Urinary bladder (tissue), 4 donors: ENCODE results near the gene EEF1AKMT3. TPM values are rescaled to one million over a fixed set of nuclear protein-coding genes. Genes with fewer than 3 reads are reported as not detected.

Experiments
- DNase-seq: peaks from one replicate; pipeline ENCODE4 v3.0.0-alpha.2; 2015; ENCODE audit errors: extremely low spot score
- H3K27ac ChIP-seq: one replicate; pipeline ENCODE4 v1.5.1; 2013; ENCODE audit warnings: low read depth, mild to moderate bottlenecking, moderate library complexity
- H3K36me3 ChIP-seq: one replicate; pipeline ENCODE4 v1.6.1; 2013; ENCODE audit warnings: mild to moderate bottlenecking, moderate library complexity; ENCODE audit not compliant: insufficient read depth
- H3K4me1 ChIP-seq: one replicate; pipeline ENCODE4 v1.6.1; 2013; ENCODE audit warnings: mild to moderate bottlenecking, moderate library complexity; ENCODE audit not compliant: insufficient read depth
- H3K4me3 ChIP-seq: one replicate; pipeline ENCODE4 v1.5.1; 2013; ENCODE audit warnings: low read depth, low read length
- WGBS: extraction: QIAGEN DNeasy Blood & Tissue Kit; methylation state at CpG from one replicate; pipeline ENCODE4 v1.1.7; 2013; 5-methylcytosine and 5-hydroxymethylcytosine counted together
- polyA plus RNA-seq: library from polyadenylated mRNA; stranded (reverse); fragments of 200-250 nt; gene quantifications from one replicate; pipeline ENCODE4 v1.2.3, GENCODE V29; 2013
- small RNA-seq: library from RNA; depleted of rRNA; stranded (forward); fragments of <200 nt; gene quantifications from one replicate; pipeline ENCODE3, GENCODE V24; 2014
- total RNA-seq: library from RNA; depleted of rRNA; stranded (reverse); fragments of >200 nt; gene quantifications from one replicate; pipeline ENCODE4 v1.2.3, GENCODE V29; 2014
- donor health status: healthy with polysubstance abuse.
- donor health status: healthy.

Gene EEF1AKMT3
- total and polyA plus RNA-seq, 2 donors, result 9.7 to 11.9 TPM

GRCh38 chr12:57821474-57822214 lies 49.2 kb downstream of the EEF1AKMT3 start:
- H3K27ac ChIP-seq, result no peak overlapping the region
- H3K36me3 ChIP-seq, result peaks cover 8% of the 10 kb centered on the region
- WGBS, result 77% methylated on average over 10 of the region's 10 CpGs
- DNase-seq, result no peak
- no peaks in the 10 kb centered on the region for H3K4me1 ChIP-seq
- H3K4me3 ChIP-seq, result no peak overlapping the region

- Histone ChIP-seq H3K36me3 (peaks cover 12% of the 10 kb centered on the region), H3K4me3 (no peak overlapping the region), H3K4me1 (no peaks in the 10 kb centered on the region), H3K27ac (no peak overlapping the region)
- no peak for DNase-seq
- 75% methylated on average over 10 of the region's 10 CpGs for WGBS
Measured at GRCh38 chr12:57822392-57823130, 50.1 kb downstream of the EEF1AKMT3 start.

GRCh38 chr12:57823131-57823907 lies 50.9 kb downstream of the EEF1AKMT3 start:
- Histone ChIP-seq H3K27ac (no peak overlapping the region), H3K36me3 (peaks cover 12% of the 10 kb centered on the region), H3K4me3 (no peak overlapping the region), H3K4me1 (no peaks in the 10 kb centered on the region)
- no peak for DNase-seq
- 79% methylated on average over 17 of the region's 17 CpGs for WGBS

GRCh38 chr12:57823908-57824640 lies 51.7 kb downstream of the EEF1AKMT3 start:
- 91% methylated on average over 18 of the region's 18 CpGs for WGBS
- no peak overlapping the region for H3K27ac ChIP-seq

GRCh38 chr12:57825451-57825850 lies 53.0 kb downstream of the EEF1AKMT3 start:
- 94% methylated on average over 2 of the region's 2 CpGs for WGBS
- DNase-seq, result no peak
- no peak overlapping the region for H3K4me3 ChIP-seq
- H3K27ac ChIP-seq, result no peak overlapping the region
- H3K36me3 ChIP-seq, result peaks cover 10% of the 10 kb centered on the region
- H3K4me1 ChIP-seq, result no peaks in the 10 kb centered on the region

More at GRCh38 chr12:57823908-57824640, 51.7 kb downstream of the EEF1AKMT3 start:
- Histone ChIP-seq H3K4me1 (no peaks in the 10 kb centered on the region), H3K4me3 (no peak overlapping the region), H3K36me3 (peaks cover 12% of the 10 kb centered on the region)
- DNase-seq, result no peak

- DNase-seq, result no peak
- no peak overlapping the region for H3K4me3 ChIP-seq
- H3K27ac ChIP-seq, result no peak overlapping the region
- 83% methylated on average over 2 of the region's 2 CpGs for WGBS
- peaks cover 10% of the 10 kb centered on the region for H3K36me3 ChIP-seq
- no peaks in the 10 kb centered on the region for H3K4me1 ChIP-seq
Measured at GRCh38 chr12:57826400-57826799, 54.0 kb downstream of the EEF1AKMT3 start.

- WGBS, result 88% methylated on average over 1 of the region's 1 CpG
- H3K27ac ChIP-seq, result no peak overlapping the region
- H3K4me3 ChIP-seq, result no peak overlapping the region
- no peaks in the 10 kb centered on the region for H3K4me1 ChIP-seq
- peaks cover 9% of the 10 kb centered on the region for H3K36me3 ChIP-seq
- DNase-seq, result no peak
Measured at GRCh38 chr12:57826966-57827365, 54.6 kb downstream of the EEF1AKMT3 start.

GRCh38 chr12:57829025-57829777 lies 56.8 kb downstream of the EEF1AKMT3 start:
- H3K36me3 ChIP-seq, result peaks cover 6% of the 10 kb centered on the region
- no peak overlapping the region for H3K27ac ChIP-seq
- H3K4me1 ChIP-seq, result no peaks in the 10 kb centered on the region
- WGBS, result 64% methylated on average over 10 of the region's 10 CpGs
- no peak overlapping the region for H3K4me3 ChIP-seq
- no peak for DNase-seq

- H3K4me3 ChIP-seq, result no peak overlapping the region
- H3K4me1 ChIP-seq, result no peaks in the 10 kb centered on the region
- H3K36me3 ChIP-seq, result peaks cover 4% of the 10 kb centered on the region
- DNase-seq, result no peak
- H3K27ac ChIP-seq, result no peak overlapping the region
- WGBS, result 78% methylated on average over 2 of the region's 2 CpGs
Measured at GRCh38 chr12:57830393-57830792, 58.0 kb downstream of the EEF1AKMT3 start.

Small RNA genes lying within 50 kb of the gene (small RNA-seq; reads per million reads assigned to genes)
- gene MIR26A2 (13.8 reads per million, percentile 94 among the genes with 10 or more reads in this experiment), gene RNU6-1083P (not detected)

Other genes starting within 250 kb of the EEF1AKMT3 start
- gene MBD6, start 249.8 kb upstream of the EEF1AKMT3 start, total RNA-seq, result 9.6 TPM
- 31.1 TPM for gene MBD6, start 249.8 kb upstream of the EEF1AKMT3 start, polyA plus RNA-seq
- gene DCTN2, start 225.4 kb upstream of the EEF1AKMT3 start, total RNA-seq, result 70.8 TPM
- gene DCTN2, start 225.4 kb upstream of the EEF1AKMT3 start, polyA plus RNA-seq, result 195 TPM
- 1.5 TPM for gene KIF5A, start 222.6 kb upstream of the EEF1AKMT3 start, total RNA-seq
- gene KIF5A, start 222.6 kb upstream of the EEF1AKMT3 start, polyA plus RNA-seq, result 1.3 TPM
- 9.5 TPM for gene PIP4K2C, start 181.4 kb upstream of the EEF1AKMT3 start, total RNA-seq
- 26.8 TPM for gene PIP4K2C, start 181.4 kb upstream of the EEF1AKMT3 start, polyA plus RNA-seq
- 29.8 TPM for gene DTX3, start 167.8 kb upstream of the EEF1AKMT3 start, total RNA-seq
- gene DTX3, start 167.8 kb upstream of the EEF1AKMT3 start, polyA plus RNA-seq, result 64.3 TPM
- gene ARHGEF25, start 161.2 kb upstream of the EEF1AKMT3 start, total RNA-seq, result 64.1 TPM
- gene ARHGEF25, start 161.2 kb upstream of the EEF1AKMT3 start, polyA plus RNA-seq, result 158 TPM
- gene B4GALNT1, start 139.4 kb upstream of the EEF1AKMT3 start, total RNA-seq, result 3.6 TPM
- gene B4GALNT1, start 139.4 kb upstream of the EEF1AKMT3 start, polyA plus RNA-seq, result 2.7 TPM
- 137 TPM for gene OS9, start 78.5 kb upstream of the EEF1AKMT3 start, total RNA-seq
- 257 TPM for gene OS9, start 78.5 kb upstream of the EEF1AKMT3 start, polyA plus RNA-seq
- gene AGAP2, start 33.9 kb upstream of the EEF1AKMT3 start, total RNA-seq, result 1.4 TPM
- 1.8 TPM for gene AGAP2, start 33.9 kb upstream of the EEF1AKMT3 start, polyA plus RNA-seq
- gene TSPAN31, start 27.6 kb upstream of the EEF1AKMT3 start, total RNA-seq, result 42.1 TPM
- gene TSPAN31, start 27.6 kb upstream of the EEF1AKMT3 start, polyA plus RNA-seq, result 48.6 TPM
- 71.7 TPM for gene CDK4, start 20.3 kb upstream of the EEF1AKMT3 start, total RNA-seq
- 89.9 TPM for gene CDK4, start 20.3 kb upstream of the EEF1AKMT3 start, polyA plus RNA-seq
- 4.0 TPM for gene MARCHF9, start 17.5 kb upstream of the EEF1AKMT3 start, total RNA-seq
- gene MARCHF9, start 17.5 kb upstream of the EEF1AKMT3 start, polyA plus RNA-seq, result 12.2 TPM
- 0.16 TPM for gene CYP27B1, start 5.5 kb upstream of the EEF1AKMT3 start, total RNA-seq
- 0.57 TPM for gene CYP27B1, start 5.5 kb upstream of the EEF1AKMT3 start, polyA plus RNA-seq
- 4.9 TPM for gene METTL1, start 509 bp upstream of the EEF1AKMT3 start, total RNA-seq
- 16.1 TPM for gene METTL1, start 509 bp upstream of the EEF1AKMT3 start, polyA plus RNA-seq
- 15.9 TPM for gene TSFM, start 10.2 kb downstream of the EEF1AKMT3 start, total RNA-seq
- 36.3 TPM for gene TSFM, start 10.2 kb downstream of the EEF1AKMT3 start, polyA plus RNA-seq
- 6.1 TPM for gene AVIL, start 46.1 kb downstream of the EEF1AKMT3 start, total RNA-seq
- gene AVIL, start 46.1 kb downstream of the EEF1AKMT3 start, polyA plus RNA-seq, result 2.7 TPM
- gene CTDSP2, start 74.1 kb downstream of the EEF1AKMT3 start, total RNA-seq, result 80.2 TPM
- 145 TPM for gene CTDSP2, start 74.1 kb downstream of the EEF1AKMT3 start, polyA plus RNA-seq
- 8.8 TPM for gene ATP23, start 169.0 kb downstream of the EEF1AKMT3 start, total RNA-seq
- gene ATP23, start 169.0 kb downstream of the EEF1AKMT3 start, polyA plus RNA-seq, result 16.1 TPM